DOHH2 (cell line): ENCODE results near the gene RAN.

ENCODE experiments used
- CTCF ChIP-seq: fragments of 200-600 bp; sonication (generic); IDR thresholded peaks from one replicate; pipeline ENCODE4 v1.5.1; 2014; ENCODE audit warnings: antibody characterized with exemption, mild to moderate bottlenecking, low read depth, low read length; ENCODE audit not compliant: poor library complexity, severe bottlenecking
- EZH2phosphoT487 ChIP-seq: fragments of 200-600 bp; sonication (generic); IDR thresholded peaks from 2 replicates; pipeline ENCODE4 v1.6.1; 2017; ENCODE audit warnings: borderline replicate concordance, mild to moderate bottlenecking, antibody characterized with exemption, low read length, moderate library complexity, mixed read lengths

GRCh38 chr12:130859161-130859560 lies 12.7 kb upstream of the RAN start:
- TF ChIP-seq EZH2phosphoT487 (no peak), CTCF (no peak)
